ENCODE results near the gene DYRK2. TPM values are rescaled to one million over a fixed set of nuclear protein-coding genes. Genes with fewer than 3 reads are reported as not detected.

Gene DYRK2
- total and polyA plus RNA-seq, 2 donors, result 11.8 to 17.9 TPM

DNA sequence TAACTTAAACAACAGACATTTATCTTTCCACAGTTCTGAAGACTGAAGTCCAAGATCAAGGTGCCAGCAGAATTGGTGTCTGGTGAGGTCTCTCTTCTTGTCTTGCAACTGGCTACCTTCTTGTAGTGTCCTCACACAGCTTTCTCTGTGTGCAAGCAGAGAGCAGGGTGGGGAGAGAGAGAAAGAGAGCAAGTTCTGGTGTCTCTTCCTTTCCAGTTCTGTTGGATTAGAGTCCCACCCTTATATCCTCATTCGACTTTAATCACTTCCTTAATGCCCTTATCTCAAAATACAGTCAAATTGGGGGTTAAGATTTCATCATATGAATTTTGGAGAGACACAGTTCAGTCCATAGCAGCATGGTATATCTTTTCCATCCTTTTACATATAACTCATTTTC, 40.8 kb downstream of the DYRK2 start:
- Histone ChIP-seq H3K27ac (ENCODE audit: low read depth in 1 of 2, low read length in 1 of 2) (no peak overlapping the region), H3K36me3 (ENCODE audit: control insufficient read depth in 2 of 2, insufficient read depth in 2 of 2, low read length in 1 of 2) (no peaks in the 10 kb centered on the region), H3K27me3 (ENCODE audit: control insufficient read depth in 2 of 2, insufficient read depth in 1 of 2, low read length in 1 of 2) (no peaks in the 10 kb centered on the region), H3K4me3 (ENCODE audit: low read length in 2 of 2) (no peak overlapping the region), H3K4me1 (ENCODE audit: control insufficient read depth in 2 of 2, insufficient read depth in 2 of 2, low read length in 2 of 2) (no peaks in the 10 kb centered on the region), H3K9me3 (ENCODE audit: control insufficient read depth in 2 of 2, insufficient read depth in 1 of 2, low read length in 1 of 2) (no peaks in the 10 kb centered on the region)
- no peak for DNase-seq (ENCODE audit: low read depth in 6 of 9, low spot score in 9 of 9)
- 11% methylated on average over 1 of the region's 1 CpG for WGBS

DNA sequence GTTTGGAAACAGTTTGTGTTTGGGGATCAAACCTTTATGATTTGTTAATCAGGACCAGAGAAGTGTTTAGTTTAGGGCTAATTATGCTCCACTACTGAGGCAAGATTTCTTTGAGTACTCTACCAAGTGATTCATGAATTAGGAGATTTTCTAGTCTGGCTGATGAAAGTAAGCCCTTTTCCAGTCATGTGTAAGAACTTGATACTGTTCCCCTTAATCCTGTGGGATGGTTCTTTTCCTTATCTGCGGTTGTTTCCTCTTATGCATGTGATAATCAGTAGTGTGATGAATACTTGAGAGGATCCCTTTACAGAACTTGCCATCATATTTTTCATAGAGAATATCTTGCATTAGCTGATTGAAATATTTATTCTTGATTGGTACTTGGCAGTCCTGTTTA, 42.1 kb downstream of the DYRK2 start:
- no peak overlapping the region for H3K27ac ChIP-seq (ENCODE audit: low read depth in 1 of 2, low read length in 1 of 2)
- no peaks in the 10 kb centered on the region for H3K27me3 ChIP-seq (ENCODE audit: control insufficient read depth in 2 of 2, insufficient read depth in 1 of 2, low read length in 1 of 2)
- WGBS, result 98% methylated on average over 1 of the region's 1 CpG
- no peak for DNase-seq (ENCODE audit: low read depth in 6 of 9, low spot score in 9 of 9)
- H3K4me3 ChIP-seq (ENCODE audit: low read length in 2 of 2), result no peak overlapping the region
- H3K9me3 ChIP-seq (ENCODE audit: control insufficient read depth in 2 of 2, insufficient read depth in 1 of 2, low read length in 1 of 2), result no peaks in the 10 kb centered on the region
- H3K36me3 ChIP-seq (ENCODE audit: control insufficient read depth in 2 of 2, insufficient read depth in 2 of 2, low read length in 1 of 2), result no peaks in the 10 kb centered on the region
- no peaks in the 10 kb centered on the region for H3K4me1 ChIP-seq (ENCODE audit: control insufficient read depth in 2 of 2, insufficient read depth in 2 of 2, low read length in 2 of 2)

DNA sequence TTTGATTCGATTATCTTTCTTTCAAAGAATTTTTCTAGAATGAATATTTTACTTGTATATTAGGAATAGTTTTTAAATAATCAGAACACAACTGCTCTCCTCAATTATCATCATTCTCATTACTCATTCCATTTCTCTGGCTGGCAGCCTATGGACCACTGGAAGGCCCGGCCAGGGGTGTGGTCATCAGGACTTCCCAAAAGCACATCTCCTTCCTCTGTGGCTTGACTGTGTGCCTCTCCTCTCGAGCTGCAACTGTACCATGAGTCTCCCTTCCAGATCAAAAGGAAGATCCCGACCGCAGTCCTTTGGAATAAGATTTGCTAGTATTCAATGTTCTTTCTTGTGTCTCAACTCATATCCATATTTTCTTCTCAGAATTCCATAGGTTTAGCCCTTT, 42.7 kb downstream of the DYRK2 start:
- Histone ChIP-seq H3K27me3 (ENCODE audit: control insufficient read depth in 2 of 2, insufficient read depth in 1 of 2, low read length in 1 of 2) (no peaks in the 10 kb centered on the region), H3K27ac (ENCODE audit: low read depth in 1 of 2, low read length in 1 of 2) (no peak overlapping the region)
- WGBS, result 95% methylated on average over 5 of the region's 5 CpGs

DNA sequence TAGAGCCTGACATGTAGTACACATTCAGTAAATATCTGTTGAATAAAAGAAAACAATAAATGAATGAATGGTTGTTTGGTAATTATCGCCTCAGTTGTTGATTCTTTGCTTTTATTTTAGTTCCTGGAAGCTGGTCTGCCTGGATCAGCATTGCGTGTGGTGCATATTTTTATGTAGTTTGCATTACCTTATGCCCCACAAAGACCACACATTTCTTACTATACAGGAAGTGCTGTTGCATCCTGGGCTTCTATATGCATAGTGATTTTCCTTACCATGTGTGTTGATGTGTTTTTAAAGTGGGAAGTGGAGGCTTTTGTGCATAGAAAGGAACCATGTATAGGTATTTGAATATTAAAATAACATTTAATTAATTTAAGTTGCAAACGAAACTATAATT, 43.6 kb downstream of the DYRK2 start:
- no peaks in the 10 kb centered on the region for H3K36me3 ChIP-seq (ENCODE audit: control insufficient read depth in 2 of 2, insufficient read depth in 2 of 2, low read length in 1 of 2)
- no peak for DNase-seq (ENCODE audit: low read depth in 6 of 9, low spot score in 9 of 9)
- peaks cover 2 to 13% of the 10 kb centered on the region in 2 donors for H3K4me1 ChIP-seq (ENCODE audit: control insufficient read depth in 2 of 2, insufficient read depth in 2 of 2, low read length in 2 of 2)
- WGBS, result 81% methylated on average over 3 of the region's 3 CpGs
- no peaks in the 10 kb centered on the region for H3K9me3 ChIP-seq (ENCODE audit: control insufficient read depth in 2 of 2, insufficient read depth in 1 of 2, low read length in 1 of 2)
- no peak overlapping the region for H3K4me3 ChIP-seq (ENCODE audit: low read length in 2 of 2)
- H3K27ac ChIP-seq (ENCODE audit: low read depth in 1 of 2, low read length in 1 of 2), result no peak overlapping the region
- no peaks in the 10 kb centered on the region for H3K27me3 ChIP-seq (ENCODE audit: control insufficient read depth in 2 of 2, insufficient read depth in 1 of 2, low read length in 1 of 2)

More for the DNA sequence above, 42.7 kb downstream of the DYRK2 start:
- Histone ChIP-seq H3K36me3 (ENCODE audit: control insufficient read depth in 2 of 2, insufficient read depth in 2 of 2, low read length in 1 of 2) (no peaks in the 10 kb centered on the region), H3K4me1 (ENCODE audit: control insufficient read depth in 2 of 2, insufficient read depth in 2 of 2, low read length in 2 of 2) (peaks cover 0 to 4% of the 10 kb centered on the region in 2 donors), H3K4me3 (ENCODE audit: low read length in 2 of 2) (no peak overlapping the region), H3K9me3 (ENCODE audit: control insufficient read depth in 2 of 2, insufficient read depth in 1 of 2, low read length in 1 of 2) (no peaks in the 10 kb centered on the region)
- DNase-seq (ENCODE audit: low read depth in 6 of 9, low spot score in 9 of 9), result no peak

DNA sequence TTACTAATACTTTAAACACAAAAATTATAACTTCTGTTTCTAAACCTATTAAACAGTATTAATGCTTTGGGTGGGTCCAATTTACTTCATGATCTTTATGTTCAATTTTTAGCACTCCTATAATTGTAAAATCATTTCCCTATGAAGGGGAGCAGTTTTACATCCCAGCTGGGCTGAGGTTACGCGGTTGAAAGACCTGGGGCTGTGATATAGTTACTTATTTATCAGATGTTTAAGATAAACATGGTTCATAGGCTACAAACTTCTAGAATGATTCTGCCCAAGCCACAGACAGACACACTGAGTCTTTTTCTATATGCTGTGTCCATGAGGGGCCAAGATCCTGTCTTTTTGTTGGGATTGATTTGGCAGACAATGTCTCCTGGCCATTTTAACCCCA, 44.4 kb downstream of the DYRK2 start:
- H3K4me3 ChIP-seq (ENCODE audit: low read length in 2 of 2), result no peak overlapping the region
- peaks cover 7 to 19% of the 10 kb centered on the region in 2 donors for H3K4me1 ChIP-seq (ENCODE audit: control insufficient read depth in 2 of 2, insufficient read depth in 2 of 2, low read length in 2 of 2)
- H3K27me3 ChIP-seq (ENCODE audit: control insufficient read depth in 2 of 2, insufficient read depth in 1 of 2, low read length in 1 of 2), result no peaks in the 10 kb centered on the region
- WGBS, result 98% methylated on average over 2 of the region's 2 CpGs
- H3K27ac ChIP-seq (ENCODE audit: low read depth in 1 of 2, low read length in 1 of 2), result no peak overlapping the region
- H3K9me3 ChIP-seq (ENCODE audit: control insufficient read depth in 2 of 2, insufficient read depth in 1 of 2, low read length in 1 of 2), result no peaks in the 10 kb centered on the region
- no peak for DNase-seq (ENCODE audit: low read depth in 6 of 9, low spot score in 9 of 9)
- H3K36me3 ChIP-seq (ENCODE audit: control insufficient read depth in 2 of 2, insufficient read depth in 2 of 2, low read length in 1 of 2), result no peaks in the 10 kb centered on the region

DNA sequence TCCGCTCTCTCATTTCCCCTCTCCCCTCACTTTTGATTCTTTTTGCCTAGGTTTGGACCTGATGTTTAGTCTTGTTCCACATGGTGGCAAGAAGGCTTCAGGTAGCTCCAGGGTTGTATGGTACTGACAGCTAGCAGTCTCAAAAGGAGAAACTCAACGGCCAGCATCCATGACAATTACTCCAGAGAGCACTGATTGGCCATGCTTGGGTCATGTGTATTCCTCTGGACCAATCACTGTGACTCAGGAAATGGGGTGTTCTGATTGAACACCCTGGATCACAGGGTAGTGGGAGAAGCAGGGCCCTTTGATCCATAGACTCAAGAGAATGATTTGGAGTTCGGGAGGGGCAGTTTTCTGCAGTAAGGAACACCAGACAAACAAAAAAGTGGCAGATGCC, 45.3 kb downstream of the DYRK2 start:
- Histone ChIP-seq H3K27me3 (ENCODE audit: control insufficient read depth in 2 of 2, insufficient read depth in 1 of 2, low read length in 1 of 2) (no peaks in the 10 kb centered on the region), H3K27ac (ENCODE audit: low read depth in 1 of 2, low read length in 1 of 2) (no peak overlapping the region), H3K4me3 (ENCODE audit: low read length in 2 of 2) (no peak overlapping the region), H3K36me3 (ENCODE audit: control insufficient read depth in 2 of 2, insufficient read depth in 2 of 2, low read length in 1 of 2) (no peaks in the 10 kb centered on the region), H3K4me1 (ENCODE audit: control insufficient read depth in 2 of 2, insufficient read depth in 2 of 2, low read length in 2 of 2) (peaks cover 12 to 26% of the 10 kb centered on the region in 2 donors), H3K9me3 (ENCODE audit: control insufficient read depth in 2 of 2, insufficient read depth in 1 of 2, low read length in 1 of 2) (no peaks in the 10 kb centered on the region)
- WGBS, result 98% methylated on average over 3 of the region's 3 CpGs
- DNase-seq (ENCODE audit: low read depth in 6 of 9, low spot score in 9 of 9), result no peak

DNA sequence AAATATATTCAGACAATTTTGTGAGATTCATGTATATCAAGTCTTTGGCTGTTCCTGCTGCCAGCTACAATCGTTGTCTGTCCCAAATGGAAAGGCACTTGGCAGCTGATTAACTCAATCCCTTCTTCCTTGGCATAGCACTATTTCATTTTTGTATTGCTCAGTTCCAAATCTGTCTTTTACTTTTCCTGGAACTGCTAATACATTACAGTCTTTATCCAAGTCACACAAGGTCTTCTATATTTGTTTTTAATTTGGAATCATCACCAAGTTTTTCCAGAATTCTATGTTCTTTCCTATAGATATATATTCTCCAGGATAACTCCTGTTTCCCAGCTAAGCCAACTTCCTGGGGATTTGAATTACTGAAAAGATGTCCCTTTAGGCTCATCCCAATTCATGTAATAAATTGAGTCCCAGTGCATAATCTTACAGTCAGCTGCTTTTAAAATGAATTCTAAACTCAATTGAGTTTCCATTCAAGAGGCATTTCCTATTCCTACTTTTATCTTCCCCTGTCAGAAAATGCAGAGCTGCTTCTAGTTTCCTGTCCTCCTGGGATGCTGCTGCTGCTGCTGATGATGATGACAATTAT, 45.9 kb downstream of the DYRK2 start:
- no peaks in the 10 kb centered on the region for H3K36me3 ChIP-seq (ENCODE audit: control insufficient read depth in 2 of 2, insufficient read depth in 2 of 2, low read length in 1 of 2)
- H3K27ac ChIP-seq (ENCODE audit: low read depth in 1 of 2, low read length in 1 of 2), result no peak overlapping the region
- WGBS, result 96% methylated on average over 1 of the region's 1 CpG
- H3K4me1 ChIP-seq (ENCODE audit: control insufficient read depth in 2 of 2, insufficient read depth in 2 of 2, low read length in 2 of 2), result peaks cover 12 to 29% of the 10 kb centered on the region in 2 donors
- no peaks in the 10 kb centered on the region for H3K9me3 ChIP-seq (ENCODE audit: control insufficient read depth in 2 of 2, insufficient read depth in 1 of 2, low read length in 1 of 2)
- no peaks in the 10 kb centered on the region for H3K27me3 ChIP-seq (ENCODE audit: control insufficient read depth in 2 of 2, insufficient read depth in 1 of 2, low read length in 1 of 2)
- H3K4me3 ChIP-seq (ENCODE audit: low read length in 2 of 2), result no peak overlapping the region
- DNase-seq (ENCODE audit: low read depth in 6 of 9, low spot score in 9 of 9), result no peak

DNA sequence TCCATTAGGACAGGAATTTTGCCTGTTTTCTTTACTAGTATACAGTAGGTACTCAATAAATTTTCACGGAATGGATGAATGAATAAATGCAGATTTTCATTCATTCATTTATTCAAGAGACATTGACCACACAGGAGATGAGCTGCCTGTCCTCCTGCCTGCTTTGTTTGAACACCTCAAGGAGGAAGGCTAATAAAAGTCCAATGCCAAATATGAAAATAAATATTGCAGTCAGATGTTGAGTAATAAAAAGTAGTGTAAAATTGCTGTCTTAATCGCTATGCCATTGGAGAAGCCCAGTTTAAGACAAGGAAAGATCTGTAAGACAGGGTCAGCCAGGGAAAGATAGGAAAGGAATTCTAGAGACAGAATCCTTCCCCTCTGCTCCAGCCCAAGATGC, 47.4 kb downstream of the DYRK2 start:
- WGBS, result 99% methylated on average over 2 of the region's 2 CpGs
- H3K36me3 ChIP-seq (ENCODE audit: control insufficient read depth in 2 of 2, insufficient read depth in 2 of 2, low read length in 1 of 2), result no peaks in the 10 kb centered on the region
- peaks cover 12 to 30% of the 10 kb centered on the region in 2 donors for H3K4me1 ChIP-seq (ENCODE audit: control insufficient read depth in 2 of 2, insufficient read depth in 2 of 2, low read length in 2 of 2)
- H3K27ac ChIP-seq (ENCODE audit: low read depth in 1 of 2, low read length in 1 of 2), result no peak overlapping the region
- H3K4me3 ChIP-seq (ENCODE audit: low read length in 2 of 2), result no peak overlapping the region
- no peaks in the 10 kb centered on the region for H3K27me3 ChIP-seq (ENCODE audit: control insufficient read depth in 2 of 2, insufficient read depth in 1 of 2, low read length in 1 of 2)
- DNase-seq (ENCODE audit: low read depth in 6 of 9, low spot score in 9 of 9), result no peak
- H3K9me3 ChIP-seq (ENCODE audit: control insufficient read depth in 2 of 2, insufficient read depth in 1 of 2, low read length in 1 of 2), result no peaks in the 10 kb centered on the region

DNA sequence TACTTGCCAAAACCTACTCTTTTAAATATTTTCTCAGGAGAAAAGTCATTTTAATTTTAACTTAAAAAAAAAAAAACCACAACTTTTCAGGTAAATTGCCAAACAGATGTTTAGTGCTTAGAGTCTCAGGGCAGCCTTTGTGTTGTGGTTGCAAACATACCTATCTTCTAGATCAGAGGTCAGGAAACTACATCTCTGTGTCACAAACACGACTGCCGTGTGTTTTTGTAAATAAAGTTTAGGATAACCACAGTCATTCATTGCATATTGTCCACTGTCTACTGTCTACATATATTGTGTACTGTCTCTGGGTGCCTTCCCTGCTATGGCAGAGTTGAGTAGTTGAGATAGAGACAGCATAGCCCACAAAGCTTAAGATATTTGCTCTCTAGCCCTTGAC, 48.9 kb downstream of the DYRK2 start:
- H3K9me3 ChIP-seq (ENCODE audit: control insufficient read depth in 2 of 2, insufficient read depth in 1 of 2, low read length in 1 of 2), result no peaks in the 10 kb centered on the region
- H3K27me3 ChIP-seq (ENCODE audit: control insufficient read depth in 2 of 2, insufficient read depth in 1 of 2, low read length in 1 of 2), result no peaks in the 10 kb centered on the region
- peaks cover 12 to 30% of the 10 kb centered on the region in 2 donors for H3K4me1 ChIP-seq (ENCODE audit: control insufficient read depth in 2 of 2, insufficient read depth in 2 of 2, low read length in 2 of 2)
- H3K4me3 ChIP-seq (ENCODE audit: low read length in 2 of 2), result no peak overlapping the region
- no peak overlapping the region for H3K27ac ChIP-seq (ENCODE audit: low read depth in 1 of 2, low read length in 1 of 2)
- 3% methylated on average over 2 of the region's 2 CpGs for WGBS
- no peaks in the 10 kb centered on the region for H3K36me3 ChIP-seq (ENCODE audit: control insufficient read depth in 2 of 2, insufficient read depth in 2 of 2, low read length in 1 of 2)
- peak in 8 of 9 donors; percentile 33 to 86 (median 65) for DNase-seq (ENCODE audit: low read depth in 6 of 9, low spot score in 9 of 9)

Data from thymus (tissue), 11 donors.